ENCODE measurements around the gene PLCD3.

PLCD3 gene

DNA sequence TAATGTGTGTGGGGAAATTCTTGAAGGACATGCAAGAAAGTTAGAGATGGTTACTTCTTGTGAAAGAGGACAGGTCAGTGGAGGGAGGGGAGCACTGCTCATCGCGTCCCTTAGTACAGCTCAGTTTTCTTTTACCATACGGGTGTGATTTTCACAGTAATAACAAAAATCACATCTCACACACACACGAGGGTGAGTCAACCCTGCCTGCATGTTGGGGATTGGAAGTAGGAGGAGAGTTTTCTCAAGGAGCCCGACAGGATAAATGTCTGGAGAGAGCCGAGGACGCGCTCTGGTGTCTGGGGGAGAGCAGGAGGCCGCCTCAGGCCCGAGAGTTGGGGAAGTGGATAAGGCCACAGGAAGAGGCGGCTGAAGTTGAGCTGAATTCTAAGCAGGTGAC lies 16.4 kb downstream of the PLCD3 start:
- Histone ChIP-seq H3K4me1 (ENCODE audit: control insufficient read depth, insufficient read depth, low read depth, low read length) (peaks cover 46% of the 10 kb centered on the region), H4K8ac (ENCODE audit: low read length) (no peak overlapping the region), H3K4me3 (ENCODE audit: insufficient read depth in 1 of 2, low read depth in 1 of 2, low read length in 2 of 2) (no peak overlapping the region), H2AK5ac (ENCODE audit: low read length, severe bottlenecking) (no peak overlapping the region), H2BK12ac (ENCODE audit: low read length in 2 of 2) (no peak overlapping the region), H2BK5ac (ENCODE audit: low read depth, low read length, poor library complexity, severe bottlenecking) (no peak overlapping the region), H3K4ac (ENCODE audit: low read depth in 1 of 2, low read length in 2 of 2) (no peak overlapping the region), H3K27me3 (ENCODE audit: control insufficient read depth in 1 of 2, insufficient read depth in 1 of 2, low read length in 2 of 2) (no peaks in the 10 kb centered on the region), H3K9me3 (ENCODE audit: control insufficient read depth, low read length) (no peaks in the 10 kb centered on the region), H2AFZ (ENCODE audit: low read depth, low read length) (no peak overlapping the region), H3K18ac (ENCODE audit: low read depth in 1 of 2, low read length in 2 of 2) (no peak overlapping the region), H3K9ac (ENCODE audit: low read length) (no peak overlapping the region), H3K27ac (ENCODE audit: low read length, poor library complexity, severe bottlenecking) (no peak overlapping the region), H3K4me2 (ENCODE audit: low read length, poor library complexity, severe bottlenecking) (no peak overlapping the region), H4K91ac (ENCODE audit: low read length) (no peak overlapping the region), H3K14ac (ENCODE audit: low read length in 2 of 2) (no peak overlapping the region), H3K36me3 (ENCODE audit: control insufficient read depth in 1 of 2, insufficient read depth in 2 of 2, low read depth in 1 of 2, low read length in 2 of 2) (peaks cover 56 to 80% of the 10 kb centered on the region in 2 experiments), H3K23ac (ENCODE audit: low read length in 2 of 2) (no peak overlapping the region), H3K79me1 (replicated peaks; ENCODE audit: low read length, poor library complexity, severe bottlenecking) (peaks cover 39% of the 10 kb centered on the region), H2BK15ac (ENCODE audit: low read depth, poor library complexity, severe bottlenecking) (no peak overlapping the region), H2BK120ac (ENCODE audit: low read depth, low read length) (no peak overlapping the region)
- DNase-seq, result no peak
- 73% methylated on average over 8 of the region's 11 CpGs for WGBS

DNA sequence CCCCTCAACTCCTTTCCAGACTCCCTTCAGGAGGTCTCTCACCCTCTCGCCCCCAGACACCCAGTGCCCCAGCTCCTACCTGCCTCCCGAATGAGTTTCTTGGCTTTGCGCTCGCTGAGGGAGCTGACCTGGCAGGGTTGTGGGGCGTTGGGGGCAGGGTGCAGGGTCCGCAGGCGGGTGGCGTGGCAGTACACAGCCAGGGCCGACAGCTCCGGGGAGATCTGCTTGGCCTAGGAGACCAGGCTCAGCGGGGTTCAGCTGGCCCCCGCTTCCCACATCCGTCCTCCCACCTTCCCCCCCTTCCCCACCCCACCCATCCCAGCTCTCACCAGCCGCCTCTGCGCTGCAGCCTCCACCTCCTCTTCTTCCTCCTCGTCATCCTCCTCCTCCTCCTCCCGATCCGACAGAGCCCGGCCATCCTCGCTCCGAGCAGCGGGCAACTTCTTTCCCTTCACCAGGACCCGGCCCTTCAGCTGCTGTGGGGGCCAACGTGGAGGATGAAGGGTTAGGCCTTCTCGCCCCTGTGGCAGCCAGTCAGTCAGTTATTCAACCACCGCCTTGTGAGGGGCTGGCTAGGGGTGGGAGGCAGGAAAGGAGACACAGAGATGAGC lies 17.2 kb downstream of the PLCD3 start:
- H2AFZ ChIP-seq (ENCODE audit: low read depth, low read length), result no peak overlapping the region

GRCh38 chr17:45114117-45114932 lies 18.0 kb downstream of the PLCD3 start:
- Histone ChIP-seq H3K4me2 (ENCODE audit: low read length, poor library complexity, severe bottlenecking) (no peak overlapping the region), H3K23ac (ENCODE audit: low read length in 2 of 2) (no peak overlapping the region), H2AFZ (ENCODE audit: low read depth, low read length) (no peak overlapping the region), H2AK5ac (ENCODE audit: low read length, severe bottlenecking) (no peak overlapping the region), H2BK120ac (ENCODE audit: low read depth, low read length) (no peak overlapping the region), H3K4ac (ENCODE audit: low read depth in 1 of 2, low read length in 2 of 2) (no peak overlapping the region), H3K4me1 (ENCODE audit: control insufficient read depth, insufficient read depth, low read depth, low read length) (peaks cover 43% of the 10 kb centered on the region), H4K91ac (ENCODE audit: low read length) (peak overlapping the region; percentile 20), H3K27me3 (ENCODE audit: control insufficient read depth in 1 of 2, insufficient read depth in 1 of 2, low read length in 2 of 2) (no peaks in the 10 kb centered on the region), H3K79me1 (replicated peaks; ENCODE audit: low read length, poor library complexity, severe bottlenecking) (peaks cover 30% of the 10 kb centered on the region), H3K36me3 (ENCODE audit: control insufficient read depth in 1 of 2, insufficient read depth in 2 of 2, low read depth in 1 of 2, low read length in 2 of 2) (peaks cover 53 to 67% of the 10 kb centered on the region in 2 experiments), H3K18ac (ENCODE audit: low read depth in 1 of 2, low read length in 2 of 2) (no peak overlapping the region), H3K14ac (ENCODE audit: low read length in 2 of 2) (no peak overlapping the region), H4K8ac (ENCODE audit: low read length) (no peak overlapping the region), H3K27ac (ENCODE audit: low read length, poor library complexity, severe bottlenecking) (no peak overlapping the region), H2BK15ac (ENCODE audit: low read depth, poor library complexity, severe bottlenecking) (peak overlapping the region; percentile 20), H3K4me3 (ENCODE audit: insufficient read depth in 1 of 2, low read depth in 1 of 2, low read length in 2 of 2) (no peak overlapping the region), H3K9ac (ENCODE audit: low read length) (no peak overlapping the region), H2BK5ac (ENCODE audit: low read depth, low read length, poor library complexity, severe bottlenecking) (no peak overlapping the region), H3K9me3 (ENCODE audit: control insufficient read depth, low read length) (no peaks in the 10 kb centered on the region), H2BK12ac (ENCODE audit: low read length in 2 of 2) (no peak overlapping the region)
- no peak for DNase-seq
- WGBS, result 92% methylated on average over 19 of the region's 19 CpGs

More for the DNA sequence above, 17.2 kb downstream of the PLCD3 start:
- no peak overlapping the region for H3K4me2 ChIP-seq (ENCODE audit: low read length, poor library complexity, severe bottlenecking)
- H3K4me1 ChIP-seq (ENCODE audit: control insufficient read depth, insufficient read depth, low read depth, low read length), result peaks cover 47% of the 10 kb centered on the region
- no peak overlapping the region for H2AK5ac ChIP-seq (ENCODE audit: low read length, severe bottlenecking)
- H3K27ac ChIP-seq (ENCODE audit: low read length, poor library complexity, severe bottlenecking), result no peak overlapping the region
- peaks cover 34% of the 10 kb centered on the region for H3K79me1 ChIP-seq (replicated peaks; ENCODE audit: low read length, poor library complexity, severe bottlenecking)
- 94% methylated on average over 26 of the region's 26 CpGs for WGBS
- H3K36me3 ChIP-seq (ENCODE audit: control insufficient read depth in 1 of 2, insufficient read depth in 2 of 2, low read depth in 1 of 2, low read length in 2 of 2), result peaks cover 56 to 73% of the 10 kb centered on the region in 2 experiments
- no peak overlapping the region for H3K4ac ChIP-seq (ENCODE audit: low read depth in 1 of 2, low read length in 2 of 2)
- H4K8ac ChIP-seq (ENCODE audit: low read length), result no peak overlapping the region
- no peak overlapping the region for H2BK12ac ChIP-seq (ENCODE audit: low read length in 2 of 2)
- peak overlapping the region in 1 of 2 experiments; percentile 9 for H3K23ac ChIP-seq (ENCODE audit: low read length in 2 of 2)
- H3K27me3 ChIP-seq (ENCODE audit: control insufficient read depth in 1 of 2, insufficient read depth in 1 of 2, low read length in 2 of 2), result no peaks in the 10 kb centered on the region
- no peak overlapping the region for H3K9ac ChIP-seq (ENCODE audit: low read length)
- H3K14ac ChIP-seq (ENCODE audit: low read length in 2 of 2), result no peak overlapping the region
- DNase-seq, result no peak
- H3K4me3 ChIP-seq (ENCODE audit: insufficient read depth in 1 of 2, low read depth in 1 of 2, low read length in 2 of 2), result no peak overlapping the region
- no peak overlapping the region for H4K91ac ChIP-seq (ENCODE audit: low read length)
- H2BK15ac ChIP-seq (ENCODE audit: low read depth, poor library complexity, severe bottlenecking), result no peak overlapping the region
- no peak overlapping the region for H2BK120ac ChIP-seq (ENCODE audit: low read depth, low read length)
- no peak overlapping the region for H3K18ac ChIP-seq (ENCODE audit: low read depth in 1 of 2, low read length in 2 of 2)
- no peak overlapping the region for H2BK5ac ChIP-seq (ENCODE audit: low read depth, low read length, poor library complexity, severe bottlenecking)
- no peaks in the 10 kb centered on the region for H3K9me3 ChIP-seq (ENCODE audit: control insufficient read depth, low read length)

GRCh38 chr17:45113424-45113754 lies 18.9 kb downstream of the PLCD3 start:
- no peak overlapping the region for H2BK15ac ChIP-seq (ENCODE audit: low read depth, poor library complexity, severe bottlenecking)
- H2BK120ac ChIP-seq (ENCODE audit: low read depth, low read length), result no peak overlapping the region
- H2BK5ac ChIP-seq (ENCODE audit: low read depth, low read length, poor library complexity, severe bottlenecking), result no peak overlapping the region
- no peak overlapping the region for H3K4me2 ChIP-seq (ENCODE audit: low read length, poor library complexity, severe bottlenecking)
- H3K27me3 ChIP-seq (ENCODE audit: control insufficient read depth in 1 of 2, insufficient read depth in 1 of 2, low read length in 2 of 2), result no peaks in the 10 kb centered on the region
- H3K4me3 ChIP-seq (ENCODE audit: insufficient read depth in 1 of 2, low read depth in 1 of 2, low read length in 2 of 2), result no peak overlapping the region
- H3K36me3 ChIP-seq (ENCODE audit: control insufficient read depth in 1 of 2, insufficient read depth in 2 of 2, low read depth in 1 of 2, low read length in 2 of 2), result peaks cover 53 to 66% of the 10 kb centered on the region in 2 experiments
- H4K91ac ChIP-seq (ENCODE audit: low read length), result no peak overlapping the region
- no peaks in the 10 kb centered on the region for H3K9me3 ChIP-seq (ENCODE audit: control insufficient read depth, low read length)
- H3K23ac ChIP-seq (ENCODE audit: low read length in 2 of 2), result no peak overlapping the region
- H3K9ac ChIP-seq (ENCODE audit: low read length), result no peak overlapping the region
- no peak overlapping the region for H2AK5ac ChIP-seq (ENCODE audit: low read length, severe bottlenecking)
- peaks cover 25% of the 10 kb centered on the region for H3K79me1 ChIP-seq (replicated peaks; ENCODE audit: low read length, poor library complexity, severe bottlenecking)
- no peak overlapping the region for H4K8ac ChIP-seq (ENCODE audit: low read length)
- no peak overlapping the region for H3K4ac ChIP-seq (ENCODE audit: low read depth in 1 of 2, low read length in 2 of 2)
- H3K14ac ChIP-seq (ENCODE audit: low read length in 2 of 2), result no peak overlapping the region
- peaks cover 44% of the 10 kb centered on the region for H3K4me1 ChIP-seq (ENCODE audit: control insufficient read depth, insufficient read depth, low read depth, low read length)
- H2AFZ ChIP-seq (ENCODE audit: low read depth, low read length), result no peak overlapping the region
- no peak overlapping the region for H3K27ac ChIP-seq (ENCODE audit: low read length, poor library complexity, severe bottlenecking)
- no peak overlapping the region for H3K18ac ChIP-seq (ENCODE audit: low read depth in 1 of 2, low read length in 2 of 2)
- H2BK12ac ChIP-seq (ENCODE audit: low read length in 2 of 2), result no peak overlapping the region
- DNase-seq, result no peak
- WGBS, result 94% methylated on average over 9 of the region's 9 CpGs

Data from mesenchymal stem cell (in vitro differentiated cells and primary cell).